Body of pancreas (tissue), 4 donors: ENCODE results near the gene SARNP.

ENCODE experiments used
- POLR2A ChIP-seq, 3 donors: fragments of 450-650 bp; IDR thresholded peaks; one replicate each; pipeline ENCODE4 v1.6.1; 2016; ENCODE audit warnings: antibody characterized with exemption in 3 of 3, mild to moderate bottlenecking in 2 of 3
- TF ChIP-seq, protein P1 (sequence below), 7 experiments: fragments of 450-650 bp in 4 of 7; fragments of 200-600 bp in 3 of 7; sonication (generic) in 3 of 7; IDR thresholded peaks; one replicate each; pipeline ENCODE4 v1.5.1; 2016 to 2019; ENCODE audit warnings: antibody characterized with exemption in 7 of 7

DNA sequence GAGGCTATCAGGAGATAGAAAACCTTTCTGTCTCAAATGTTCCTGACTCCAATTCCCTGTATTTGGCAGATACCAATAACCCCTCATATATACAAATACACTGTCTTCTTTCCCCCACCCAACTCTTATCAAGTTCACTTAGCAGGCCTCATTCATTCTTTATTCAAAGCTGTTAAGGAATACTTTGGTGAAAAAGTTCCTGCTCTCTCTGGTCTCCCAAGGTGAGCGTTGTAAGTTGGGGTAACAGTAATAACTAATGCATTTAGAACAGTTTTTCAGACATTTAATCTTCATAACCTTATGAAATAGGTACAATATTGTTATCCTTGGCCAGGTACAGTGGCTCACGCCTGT is 78.5 kb downstream of the SARNP start:
- no peak for TF ChIP-seq POLR2A (IDR thresholded peaks at IDR 0.05)
- TF ChIP-seq, protein P1, sequence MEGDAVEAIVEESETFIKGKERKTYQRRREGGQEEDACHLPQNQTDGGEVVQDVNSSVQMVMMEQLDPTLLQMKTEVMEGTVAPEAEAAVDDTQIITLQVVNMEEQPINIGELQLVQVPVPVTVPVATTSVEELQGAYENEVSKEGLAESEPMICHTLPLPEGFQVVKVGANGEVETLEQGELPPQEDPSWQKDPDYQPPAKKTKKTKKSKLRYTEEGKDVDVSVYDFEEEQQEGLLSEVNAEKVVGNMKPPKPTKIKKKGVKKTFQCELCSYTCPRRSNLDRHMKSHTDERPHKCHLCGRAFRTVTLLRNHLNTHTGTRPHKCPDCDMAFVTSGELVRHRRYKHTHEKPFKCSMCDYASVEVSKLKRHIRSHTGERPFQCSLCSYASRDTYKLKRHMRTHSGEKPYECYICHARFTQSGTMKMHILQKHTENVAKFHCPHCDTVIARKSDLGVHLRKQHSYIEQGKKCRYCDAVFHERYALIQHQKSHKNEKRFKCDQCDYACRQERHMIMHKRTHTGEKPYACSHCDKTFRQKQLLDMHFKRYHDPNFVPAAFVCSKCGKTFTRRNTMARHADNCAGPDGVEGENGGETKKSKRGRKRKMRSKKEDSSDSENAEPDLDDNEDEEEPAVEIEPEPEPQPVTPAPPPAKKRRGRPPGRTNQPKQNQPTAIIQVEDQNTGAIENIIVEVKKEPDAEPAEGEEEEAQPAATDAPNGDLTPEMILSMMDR (IDR thresholded peaks at IDR 0.05) = no peak
